B cell (primary cell): ENCODE results near the gene ARX. TPM values are rescaled to one million over a fixed set of nuclear protein-coding genes. Genes with fewer than 3 reads are reported as not detected.

Source experiments
- ATAC-seq: fragments of 200-7000 bp; cut with Tn5 transposase; one replicate; pipeline ENCODE4 v1.10.0; 2021; ENCODE audit warnings: low read depth, mild to moderate bottlenecking, moderate number of reproducible peaks, moderate library complexity
- CTCF ChIA-PET: fragments of 350-600 bp; sonication (Branson Sonifier 250); formaldehyde crosslinking; loops from one replicate; lab custom pipeline; 2021; ENCODE audit warnings: antibody characterized with exemption, inconsistent platforms; lab: Charles Lee
- POLR2A ChIA-PET: fragments of 350-600 bp; sonication (Branson Sonifier 250); formaldehyde crosslinking; loops from one replicate; lab custom pipeline; 2021; ENCODE audit warnings: antibody characterized with exemption; lab: Charles Lee
- DNase-seq: peaks from one replicate; pipeline ENCODE4 v3.0.0; 2013
- H2AFZ ChIP-seq: 2 replicates; pipeline ENCODE4 v1.6.1; 2012; ENCODE audit warnings: mild to moderate bottlenecking, low read depth, low read length; ENCODE audit not compliant: insufficient read depth, poor library complexity, severe bottlenecking
- H3K27ac ChIP-seq, 2 donors: 1 replicate in 1 of 2; 2 replicates in 1 of 2; pipeline ENCODE4 v1.5.1; 2012 to 2013; ENCODE audit warnings: low read length in 2 of 2, mild to moderate bottlenecking in 2 of 2, moderate library complexity in 1 of 2
- H3K27me3 ChIP-seq, 4 experiments: fragments of 200-600 bp in 1 of 4; sonication (generic) in 1 of 4; replicated peaks in 1 of 4; 1 replicate in 2 of 4; 2 replicates in 2 of 4; pipeline versions ENCODE4 v1.6.1 to v1.7.0; 2013 to 2016; ENCODE audit warnings: low read length in 3 of 4, mild to moderate bottlenecking in 2 of 4, mixed read lengths in 1 of 4, moderate library complexity in 1 of 4; ENCODE audit not compliant: insufficient read depth in 4 of 4, control insufficient read depth in 3 of 4; ENCODE audit errors: control extremely low read depth in 1 of 4
- H3K36me3 ChIP-seq, 2 experiments: replicated peaks in 1 of 2; 1 replicate in 1 of 2; 2 replicates in 1 of 2; pipeline versions ENCODE4 v1.6.1 to v1.7.1; 2013; ENCODE audit warnings: low read length in 1 of 2; ENCODE audit not compliant: insufficient read depth in 2 of 2, control insufficient read depth in 1 of 2; ENCODE audit errors: control extremely low read depth in 1 of 2, extremely low read depth in 1 of 2
- H3K4me1 ChIP-seq, 2 donors: fragments of 200-600 bp in 1 of 2; sonication (generic) in 1 of 2; 1 replicate in 1 of 2; 2 replicates in 1 of 2; pipeline versions ENCODE4 v1.5.1 to v1.6.1; 2013 to 2017; ENCODE audit warnings: low read length in 2 of 2; ENCODE audit not compliant: control insufficient read depth in 2 of 2, insufficient read depth in 2 of 2
- H3K4me2 ChIP-seq: replicated peaks from 2 replicates; pipeline ENCODE3; 2012; ENCODE audit warnings: mild to moderate bottlenecking, low read depth, low read length; ENCODE audit not compliant: poor library complexity, severe bottlenecking
- H3K4me3 ChIP-seq, 5 experiments: fragments of 200-600 bp in 1 of 5; sonication (generic) in 1 of 5; 1 replicate in 3 of 5; 2 replicates in 2 of 5; pipeline versions ENCODE4 v1.5.1 to v1.7.0; 2011 to 2016; ENCODE audit warnings: low read length in 4 of 5, mild to moderate bottlenecking in 4 of 5, low read depth in 2 of 5, control low read depth in 1 of 5, moderate library complexity in 1 of 5; ENCODE audit not compliant: insufficient read depth in 1 of 5; ENCODE audit errors: control extremely low read depth in 1 of 5, extremely low read depth in 1 of 5
- H3K79me2 ChIP-seq: fragments of 200-600 bp; sonication (generic); one replicate; pipeline ENCODE4 v1.6.0; 2016; ENCODE audit warnings: low read length; ENCODE audit not compliant: control insufficient read depth, insufficient read depth
- H3K9ac ChIP-seq: fragments of 200-600 bp; sonication (generic); 2 replicates; pipeline ENCODE4 v1.6.1; 2017; ENCODE audit warnings: mild to moderate bottlenecking, low read length, moderate library complexity
- H3K9me3 ChIP-seq, 3 donors: one replicate each; pipeline versions ENCODE4 v1.6.1 to v1.7.1; 2013; ENCODE audit warnings: low read length in 2 of 3; ENCODE audit not compliant: control insufficient read depth in 2 of 3, insufficient read depth in 1 of 3; ENCODE audit errors: control extremely low read depth in 1 of 3
- H4K20me1 ChIP-seq: 2 replicates; pipeline ENCODE4 v1.6.0; 2012; ENCODE audit warnings: mild to moderate bottlenecking, low read length; ENCODE audit not compliant: insufficient read depth, control insufficient read depth, poor library complexity, severe bottlenecking
- H3K27ac Mint-ChIP-seq: one replicate; pipeline ENCODE4 v1.8.0; 2021; ENCODE audit warnings: mixed read lengths
- H3K27me3 Mint-ChIP-seq: one replicate; pipeline ENCODE4 v1.8.0; 2021; ENCODE audit warnings: mixed read lengths
- H3K4me1 Mint-ChIP-seq: one replicate; pipeline ENCODE4 v1.8.0; 2021; ENCODE audit warnings: mixed read lengths
- H3K4me3 Mint-ChIP-seq: one replicate; pipeline ENCODE4 v1.8.0; 2021; ENCODE audit warnings: mixed read lengths
- H3K9me3 Mint-ChIP-seq: one replicate; pipeline ENCODE4 v1.8.0; 2022; ENCODE audit warnings: mixed read lengths; ENCODE audit not compliant: insufficient read depth
- EZH2 ChIP-seq: IDR thresholded peaks from 2 replicates; pipeline ENCODE4 v1.6.1; 2012; ENCODE audit warnings: borderline replicate concordance, low read depth, mild to moderate bottlenecking, moderate library complexity, low read length; ENCODE audit not compliant: insufficient read depth, poor library complexity, severe bottlenecking
- WGBS: methylation state at CpG from one replicate; pipeline ENCODE4 v1.1.5; 2013; ENCODE audit warnings: missing lambda C conversion rate; ENCODE audit not compliant: insufficient coverage; 5-methylcytosine and 5-hydroxymethylcytosine counted together
- intact Hi-C: fragments of 100-400 bp; cut with micrococcal nuclease; formaldehyde crosslinking; loops from one replicate; pipeline ENCODE4 v1.10.0; 2022
- polyA plus RNA-seq: library from polyadenylated mRNA; depleted of rRNA; stranded (reverse); fragments of >200 nt; gene quantifications from 2 replicates; pipeline ENCODE4 v1.2.3, GENCODE V29; 2012
- total RNA-seq, 2 donors: library from RNA; stranded (reverse); fragments of 120-200 nt in 1 of 2; gene quantifications; 1 replicate in 1 of 2; 2 replicates in 1 of 2; pipeline versions ENCODE4 v1.2.3 to v1.2.4, GENCODE V29; 2013 to 2022
- TF ChIP-seq, protein P1 (sequence below): fragments of 200-600 bp; IDR thresholded peaks from one replicate; pipeline ENCODE4 v1.8.0; 2022; ENCODE audit warnings: antibody characterized with exemption, mild to moderate bottlenecking

ARX gene
- total and polyA plus RNA-seq, 2 donors (not counting 1 experiment from before 2014, with no cell fraction given), result not detected

DNA sequence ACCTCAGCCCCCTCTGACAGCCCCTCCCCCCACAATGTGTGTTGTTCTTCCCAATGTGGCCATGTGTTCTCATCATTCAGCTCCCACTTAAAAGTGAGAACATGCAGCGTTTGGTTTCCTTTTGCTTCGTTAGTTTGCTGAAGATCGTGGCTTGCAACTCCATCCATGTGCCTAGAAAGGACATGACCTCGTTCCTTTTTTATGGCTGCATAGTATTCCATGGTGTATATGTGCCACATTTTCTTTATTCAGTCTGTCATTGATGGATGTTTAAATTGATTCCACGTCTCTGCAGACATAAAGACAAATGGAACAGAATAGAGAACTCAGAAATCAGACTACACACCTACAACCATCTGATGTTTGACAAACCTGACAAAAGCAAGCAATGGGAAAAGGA, 46.0 kb downstream of the ARX start:
- no peaks in the 10 kb centered on the region for H3K9me3 ChIP-seq
- H3K27ac Mint-ChIP-seq, result no peak overlapping the region
- DNase-seq, result no peak
- no peaks in the 10 kb centered on the region for H3K4me1 Mint-ChIP-seq
- H3K4me3 Mint-ChIP-seq, result no peak overlapping the region
- no peaks in the 10 kb centered on the region for H3K79me2 ChIP-seq
- ChIA-PET CTCF (no interaction called here), POLR2A (no interaction called here)
- H3K9me3 Mint-ChIP-seq, result no peaks in the 10 kb centered on the region
- no peak for ATAC-seq
- intact Hi-C loops, result no loop called here
- no peaks in the 10 kb centered on the region for H3K4me1 ChIP-seq
- no CpG with 5 or more reads among the region's 5 CpGs for WGBS
- H3K4me2 ChIP-seq, result no peak overlapping the region
- H3K27me3 ChIP-seq, result no peaks in the 10 kb centered on the region
- H3K9ac ChIP-seq, result no peak overlapping the region
- H3K36me3 ChIP-seq, result no peaks in the 10 kb centered on the region
- no peak overlapping the region for H2AFZ ChIP-seq
- H3K27me3 Mint-ChIP-seq, result no peaks in the 10 kb centered on the region
- TF ChIP-seq, protein P1, sequence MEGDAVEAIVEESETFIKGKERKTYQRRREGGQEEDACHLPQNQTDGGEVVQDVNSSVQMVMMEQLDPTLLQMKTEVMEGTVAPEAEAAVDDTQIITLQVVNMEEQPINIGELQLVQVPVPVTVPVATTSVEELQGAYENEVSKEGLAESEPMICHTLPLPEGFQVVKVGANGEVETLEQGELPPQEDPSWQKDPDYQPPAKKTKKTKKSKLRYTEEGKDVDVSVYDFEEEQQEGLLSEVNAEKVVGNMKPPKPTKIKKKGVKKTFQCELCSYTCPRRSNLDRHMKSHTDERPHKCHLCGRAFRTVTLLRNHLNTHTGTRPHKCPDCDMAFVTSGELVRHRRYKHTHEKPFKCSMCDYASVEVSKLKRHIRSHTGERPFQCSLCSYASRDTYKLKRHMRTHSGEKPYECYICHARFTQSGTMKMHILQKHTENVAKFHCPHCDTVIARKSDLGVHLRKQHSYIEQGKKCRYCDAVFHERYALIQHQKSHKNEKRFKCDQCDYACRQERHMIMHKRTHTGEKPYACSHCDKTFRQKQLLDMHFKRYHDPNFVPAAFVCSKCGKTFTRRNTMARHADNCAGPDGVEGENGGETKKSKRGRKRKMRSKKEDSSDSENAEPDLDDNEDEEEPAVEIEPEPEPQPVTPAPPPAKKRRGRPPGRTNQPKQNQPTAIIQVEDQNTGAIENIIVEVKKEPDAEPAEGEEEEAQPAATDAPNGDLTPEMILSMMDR, result no peak
- no peak for TF ChIP-seq EZH2
- H3K4me3 ChIP-seq, result no peak overlapping the region
- no peaks in the 10 kb centered on the region for H4K20me1 ChIP-seq
- no peak overlapping the region for H3K27ac ChIP-seq

GRCh38 chrX:24965372-24965771, 50.4 kb downstream of the ARX start:
- Mint-ChIP-seq H3K9me3 (no peaks in the 10 kb centered on the region), H3K27me3 (no peaks in the 10 kb centered on the region), H3K27ac (no peak overlapping the region), H3K4me1 (peaks cover 4% of the 10 kb centered on the region), H3K4me3 (no peak overlapping the region)
- Histone ChIP-seq H3K27me3 (no peaks in the 10 kb centered on the region), H3K27ac (no peak overlapping the region), H4K20me1 (no peaks in the 10 kb centered on the region), H3K4me2 (no peak overlapping the region), H3K36me3 (no peaks in the 10 kb centered on the region), H3K9ac (no peak overlapping the region), H3K79me2 (no peaks in the 10 kb centered on the region), H3K9me3 (no peaks in the 10 kb centered on the region), H2AFZ (no peak overlapping the region), H3K4me1 (no peaks in the 10 kb centered on the region), H3K4me3 (no peak overlapping the region)
- POLR2A ChIA-PET, result no interaction called here
- CTCF ChIA-PET, result no interaction called here
- ATAC-seq, result no peak
- TF ChIP-seq, protein P1, result no peak
- TF ChIP-seq EZH2, result no peak
- intact Hi-C loops, result no loop called here
- DNase-seq, result no peak
- WGBS, result no CpG with 5 or more reads among the region's 1 CpG
